HepG2 (cell line): Measurements from ENCODE around the gene DLX1. TPM values are rescaled to one million over a fixed set of nuclear protein-coding genes. Genes with fewer than 3 reads are reported as not detected.

ENCODE experiments used
- ATAC-seq: fragments of 200-7000 bp; cut with Tn5 transposase; 3 replicates; pipeline ENCODE4 v1.9.1; 2020; ENCODE audit warnings: mild to moderate bottlenecking, moderate library complexity
- BruUV-seq: library from RNA; stranded (reverse); fragments of 400-500 nt; replicated peaks from 2 replicates; lab custom pipeline; 2021; lab: Mats Ljungman, UMichigan
- CTCF ChIA-PET: fragments of 300-600 bp; formaldehyde crosslinking; extraction: SDS; loops from one replicate; lab custom pipeline; 2021; ENCODE audit warnings: low total read pairs, inconsistent platforms, low intra/inter-chr PET ratio; lab: Yijun Ruan, JAX
- POLR2A ChIA-PET: fragments of 350-600 bp; sonication (Branson Sonifier 250); formaldehyde crosslinking; loops from one replicate; lab custom pipeline; 2020; ENCODE audit warnings: antibody characterized with exemption, inconsistent platforms; lab: Yijun Ruan, JAX
- DNase-seq: peaks from one replicate; pipeline ENCODE4 v3.0.0-alpha.2; 2015; ENCODE audit warnings: low spot score
- FAIRE-seq: peaks from 3 replicates; lab custom pipeline; 2011; peaks lifted over from hg19 to GRCh38; lab: Jason Lieb, UNC
- H2AFZ ChIP-seq: one replicate; pipeline ENCODE4 v1.6.1; 2011; ENCODE audit warnings: low read length, inconsistent platforms
- H3K27ac ChIP-seq: fragments of 300-600 bp; 3 replicates; pipeline ENCODE4 v1.8.0; 2011; ENCODE audit warnings: mixed run types, mild to moderate bottlenecking, mixed read lengths, low read length, inconsistent platforms; ENCODE audit not compliant: insufficient read depth; ENCODE audit errors: extremely low read length
- H3K27me3 ChIP-seq, 2 experiments: fragments of 200-600 bp in 1 of 2; 2 replicates in 1 of 2; 3 replicates in 1 of 2; pipeline versions ENCODE4 v1.6.0 to v1.8.0; 2011; ENCODE audit warnings: low read length in 2 of 2, mild to moderate bottlenecking in 2 of 2, moderate library complexity in 2 of 2, inconsistent platforms in 1 of 2; ENCODE audit not compliant: insufficient read depth in 2 of 2, control insufficient read depth in 1 of 2
- H3K36me3 ChIP-seq, 2 experiments: fragments of 200-600 bp in 1 of 2; replicated peaks in 1 of 2; 2 replicates in 1 of 2; 3 replicates in 1 of 2; pipeline versions ENCODE4 v1.5.1 to v1.8.0; 2011; ENCODE audit warnings: low read length in 2 of 2, inconsistent platforms in 1 of 2; ENCODE audit not compliant: insufficient read depth in 2 of 2, control insufficient read depth in 1 of 2
- H3K4me1 ChIP-seq: 2 replicates; pipeline ENCODE4 v1.5.1; 2012; ENCODE audit warnings: low read length, inconsistent platforms; ENCODE audit not compliant: insufficient read depth
- H3K4me2 ChIP-seq: 2 replicates; pipeline ENCODE4 v1.6.0; 2011; ENCODE audit warnings: low read depth, low read length, inconsistent platforms
- H3K4me3 ChIP-seq, 3 experiments: fragments of 200-600 bp in 1 of 3; sonication (generic), shearing (Covaris generic) in 1 of 3; replicated peaks in 1 of 3; 2 replicates each; pipeline ENCODE4 v1.5.1; 2011 to 2016; ENCODE audit warnings: low read length in 3 of 3, inconsistent platforms in 2 of 3, low read depth in 2 of 3, mild to moderate bottlenecking in 2 of 3, control low read depth in 1 of 3, mixed read lengths in 1 of 3; ENCODE audit not compliant: insufficient read depth in 1 of 3
- H3K79me2 ChIP-seq: one replicate; pipeline ENCODE4 v1.6.1; 2011; ENCODE audit warnings: low read length, inconsistent platforms; ENCODE audit not compliant: insufficient read depth
- H3K9ac ChIP-seq: 2 replicates; pipeline ENCODE4 v1.6.0; 2011; ENCODE audit warnings: mild to moderate bottlenecking, low read depth, low read length, inconsistent platforms; ENCODE audit not compliant: insufficient read depth
- H3K9me3 ChIP-seq: 2 replicates; pipeline ENCODE4 v1.5.1; 2012; ENCODE audit warnings: mild to moderate bottlenecking, low read length
- H4K20me1 ChIP-seq: 2 replicates; pipeline ENCODE4 v1.6.0; 2011; ENCODE audit warnings: inconsistent platforms, mild to moderate bottlenecking, low read length, moderate library complexity; ENCODE audit not compliant: insufficient read depth
- AGO2 ChIP-seq: fragments of 200-400 bp; formaldehyde crosslinking; optimal IDR thresholded peaks from 2 replicates; pipeline ENCODE3; 2017; ENCODE audit warnings: mild to moderate bottlenecking, low read depth, low read length, moderate library complexity
- CCDC6 ChIP-seq: sonication (generic); formaldehyde crosslinking; IDR thresholded peaks from 2 replicates; pipeline ENCODE4 v1.8.1; 2022; ENCODE audit warnings: mild to moderate bottlenecking, missing genetic modification reagents, moderate library complexity
- NONO ChIP-seq, 2 experiments: fragments of 450-650 bp in 1 of 2; sonication (generic) in 1 of 2; formaldehyde crosslinking in 1 of 2; IDR thresholded peaks in 1 of 2; conservative IDR thresholded peaks in 1 of 2; 2 replicates each; pipeline versions ENCODE4 v1.6.1 to v1.8.0; 2017 to 2022; ENCODE audit warnings: mild to moderate bottlenecking in 1 of 2, missing genetic modification reagents in 1 of 2, moderate library complexity in 1 of 2
- RAD21 ChIP-seq: fragments of 450-650 bp; formaldehyde crosslinking; IDR thresholded peaks from 2 replicates; pipeline ENCODE4 v1.5.0; 2020; ENCODE audit warnings: mild to moderate bottlenecking
- SALL1 ChIP-seq: sonication (generic); formaldehyde crosslinking; IDR thresholded peaks from 2 replicates; pipeline ENCODE4 v1.8.0; 2022; ENCODE audit warnings: mild to moderate bottlenecking, missing genetic modification reagents
- ZNF605 ChIP-seq: sonication (generic); formaldehyde crosslinking; IDR thresholded peaks from 2 replicates; pipeline ENCODE4 v1.8.0; 2022; ENCODE audit warnings: mild to moderate bottlenecking, missing genetic modification reagents
- ZSCAN12 ChIP-seq: sonication (generic); formaldehyde crosslinking; IDR thresholded peaks from 2 replicates; pipeline ENCODE4 v1.9.0; 2021; ENCODE audit warnings: mild to moderate bottlenecking, missing genetic modification reagents
- WGBS: methylation state at CpG from one replicate; pipeline ENCODE4 v1.1.6; 2017; ENCODE audit warnings: low lambda C conversion rate; 5-methylcytosine and 5-hydroxymethylcytosine counted together
- in situ Hi-C: cut with HindIII; loops from 2 replicates; pipeline ENCODE4 v1.10.0; 2017; ENCODE audit warnings: low pct_unique_long_range_greater_than_20kb; ENCODE audit not compliant: extremely low pct_ligation_motif_present
- intact Hi-C: fragments of 100-400 bp; cut with micrococcal nuclease; formaldehyde crosslinking; loops from one replicate; pipeline ENCODE4 v1.10.0; 2022; ENCODE audit not compliant: unreplicated experiment
- polyA plus RNA-seq, 8 experiments: library from polyadenylated mRNA; depleted of rRNA in 3 of 8; stranded (reverse) in 7 of 8; unstranded in 1 of 8; fragments of >200 nt; fragmentation: Illumina TruSeq in 4 of 8; extraction: Trizol in 4 of 8; gene quantifications; 2 replicates each; pipeline versions ENCODE4 v1.2.1 to v1.2.3, GENCODE V29; 2011 to 2016; ENCODE audit warnings: low read depth in 4 of 8, missing spikeins in 1 of 8, mixed read lengths in 1 of 8; ENCODE audit not compliant: insufficient read depth in 1 of 8
- total RNA-seq, 5 experiments: library from RNA; depleted of rRNA; stranded (reverse); fragments of >200 nt; fragmentation: Illumina TruSeq; extraction: Trizol; gene quantifications; 2 replicates each; pipeline ENCODE4 v1.2.3, GENCODE V29; 2016; ENCODE audit warnings: low read depth in 1 of 5
- TF ChIP-seq, protein P1 (sequence below): sonication (generic); formaldehyde crosslinking; IDR thresholded peaks from 2 replicates; pipeline ENCODE4 v1.4.0; 2020; ENCODE audit warnings: missing genetic modification reagents
- TF ChIP-seq, protein P2 (sequence below): IDR thresholded peaks from 2 replicates; pipeline ENCODE4 v1.6.1; 2012; ENCODE audit warnings: inconsistent platforms
- TF ChIP-seq, protein P3 (sequence below): sonication (generic); formaldehyde crosslinking; IDR thresholded peaks from 2 replicates; pipeline ENCODE4 v1.4.0; 2020; ENCODE audit warnings: mild to moderate bottlenecking, missing genetic modification reagents
- TF ChIP-seq, protein P4 (sequence below): sonication (generic); formaldehyde crosslinking; IDR thresholded peaks from 2 replicates; pipeline ENCODE4 v1.5.1; 2020; ENCODE audit warnings: mild to moderate bottlenecking, missing genetic modification reagents, moderate library complexity

DLX1 gene
- total and polyA plus RNA-seq, 2 of the 13 experiments (the other 11 are each of a cell fraction or from before 2014, with no cell fraction given): 0.18 to 0.86 TPM

DNA sequence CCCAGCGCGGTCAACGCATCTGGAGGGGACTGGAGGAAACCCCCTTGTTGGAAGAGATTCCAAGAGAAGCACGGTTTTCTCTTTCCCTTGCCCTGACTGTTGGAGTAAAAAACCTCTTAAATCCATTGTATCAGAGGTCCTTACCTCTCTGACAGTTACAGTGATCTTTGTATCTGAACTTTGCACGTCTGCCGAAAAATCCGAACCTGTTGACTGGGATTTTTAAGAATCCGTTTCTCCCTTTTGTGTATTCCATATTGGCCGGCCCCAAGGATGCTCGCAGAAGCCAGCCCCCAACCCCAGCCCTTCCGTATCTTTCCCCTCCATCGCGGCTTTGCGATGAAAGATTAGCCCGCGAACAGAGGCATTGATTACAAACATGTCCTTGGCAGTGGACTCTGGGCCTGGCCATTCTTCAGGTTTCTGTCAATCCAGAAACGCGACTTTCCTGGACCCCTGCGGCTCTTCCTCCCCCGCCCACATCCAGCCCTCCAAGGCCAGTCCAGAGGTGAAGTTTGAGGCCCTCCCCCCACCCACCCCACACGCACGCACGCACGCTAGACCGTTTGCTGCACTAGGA is 4.6 kb upstream of the DLX1 start (continued):
- TF ChIP-seq, protein P1, sequence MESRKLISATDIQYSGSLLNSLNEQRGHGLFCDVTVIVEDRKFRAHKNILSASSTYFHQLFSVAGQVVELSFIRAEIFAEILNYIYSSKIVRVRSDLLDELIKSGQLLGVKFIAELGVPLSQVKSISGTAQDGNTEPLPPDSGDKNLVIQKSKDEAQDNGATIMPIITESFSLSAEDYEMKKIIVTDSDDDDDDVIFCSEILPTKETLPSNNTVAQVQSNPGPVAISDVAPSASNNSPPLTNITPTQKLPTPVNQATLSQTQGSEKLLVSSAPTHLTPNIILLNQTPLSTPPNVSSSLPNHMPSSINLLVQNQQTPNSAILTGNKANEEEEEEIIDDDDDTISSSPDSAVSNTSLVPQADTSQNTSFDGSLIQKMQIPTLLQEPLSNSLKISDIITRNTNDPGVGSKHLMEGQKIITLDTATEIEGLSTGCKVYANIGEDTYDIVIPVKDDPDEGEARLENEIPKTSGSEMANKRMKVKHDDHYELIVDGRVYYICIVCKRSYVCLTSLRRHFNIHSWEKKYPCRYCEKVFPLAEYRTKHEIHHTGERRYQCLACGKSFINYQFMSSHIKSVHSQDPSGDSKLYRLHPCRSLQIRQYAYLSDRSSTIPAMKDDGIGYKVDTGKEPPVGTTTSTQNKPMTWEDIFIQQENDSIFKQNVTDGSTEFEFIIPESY (CRISPR knock-in tag): peak; percentile 72
- 0 out of 2 replicates have a peak, but pooled peaks have one; percentile 17 for TF ChIP-seq SALL1 (CRISPR knock-in tag)
- TF ChIP-seq ZSCAN12 (CRISPR knock-in tag): no peak

DNA sequence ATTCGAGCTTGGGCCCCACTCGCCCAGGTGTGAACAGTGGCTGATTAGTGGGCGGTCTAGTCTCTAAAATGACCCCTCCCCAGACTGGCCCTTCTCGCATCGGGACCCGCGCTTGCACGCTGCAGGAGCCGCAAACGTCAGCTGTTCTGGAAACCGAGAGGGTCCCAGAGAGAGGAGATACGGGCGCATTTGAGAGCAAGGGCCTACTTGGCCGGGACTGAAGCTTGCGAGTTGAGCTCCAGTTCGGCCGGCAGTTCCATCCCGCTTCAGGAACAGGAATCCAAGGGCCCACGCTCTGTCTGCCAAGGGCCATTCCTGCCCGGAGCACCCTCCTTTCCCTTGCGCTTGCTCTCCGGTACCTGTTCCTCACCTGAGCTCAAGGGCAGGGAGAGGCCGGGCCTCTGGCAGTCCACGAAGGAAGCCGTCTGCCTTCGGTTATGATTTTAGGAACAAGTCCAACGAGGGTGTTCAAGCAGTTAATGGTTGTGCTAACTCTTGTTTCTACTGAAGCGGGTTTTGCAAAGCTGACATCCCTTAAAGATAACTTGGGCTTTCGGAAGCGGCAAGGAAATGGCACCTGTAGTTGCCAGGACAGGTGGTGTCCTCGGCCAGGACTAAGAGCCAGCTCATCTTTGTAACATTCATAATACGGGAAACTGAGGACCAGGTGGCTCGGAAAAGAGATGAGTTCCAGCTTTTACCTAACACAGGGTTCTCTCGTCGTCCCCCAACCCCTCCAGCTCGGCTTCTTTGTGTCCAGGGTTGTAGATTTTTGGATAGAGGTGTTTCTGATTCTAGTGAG is 3.9 kb upstream of the DLX1 start:
- POLR2A ChIA-PET: interaction anchor here (0.5 to 2.5 kb wide), 2 partner anchors 25 to 29 kb away, joined by 3 to 9 read pairs; no protein-coding TSS in a partner anchor
- no TSS peak for BruUV-seq
- Histone ChIP-seq H3K9me3 (no peaks in the 10 kb centered on the region), H3K27ac (no peak overlapping the region), H3K9ac (no peak overlapping the region), H2AFZ (no peak overlapping the region), H3K4me2 (peak overlapping the region; percentile 58), H3K36me3 (no peaks in the 10 kb centered on the region), H4K20me1 (peaks cover 3% of the 10 kb centered on the region; the same call in 1 of the 2 replicates), H3K27me3 (peaks cover 7 to 48% of the 10 kb centered on the region in 2 experiments; a peak in 4 of 5 replicates), H3K4me1 (peaks cover 61% of the 10 kb centered on the region), H3K79me2 (no peaks in the 10 kb centered on the region), H3K4me3 (peak overlapping the region in 2 of 3 experiments; percentile 16 to 37; a peak in 2 of 6 replicates)
- no peak for ATAC-seq
- no peak for DNase-seq
- CTCF ChIA-PET: no interaction called here
- WGBS: 77% methylated on average over 36 of the region's 36 CpGs
- intact Hi-C loops: no loop called here
- FAIRE-seq: no peak
- in situ Hi-C loops: no loop called here
- TF ChIP-seq, protein P2, sequence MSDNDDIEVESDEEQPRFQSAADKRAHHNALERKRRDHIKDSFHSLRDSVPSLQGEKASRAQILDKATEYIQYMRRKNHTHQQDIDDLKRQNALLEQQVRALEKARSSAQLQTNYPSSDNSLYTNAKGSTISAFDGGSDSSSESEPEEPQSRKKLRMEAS: 0 out of 2 replicates have a peak, but pooled peaks have one; percentile 23
- peak; percentile 10; the same call in 1 of the 2 replicates for TF ChIP-seq CCDC6 (CRISPR knock-in tag)
- TF ChIP-seq, protein P3, sequence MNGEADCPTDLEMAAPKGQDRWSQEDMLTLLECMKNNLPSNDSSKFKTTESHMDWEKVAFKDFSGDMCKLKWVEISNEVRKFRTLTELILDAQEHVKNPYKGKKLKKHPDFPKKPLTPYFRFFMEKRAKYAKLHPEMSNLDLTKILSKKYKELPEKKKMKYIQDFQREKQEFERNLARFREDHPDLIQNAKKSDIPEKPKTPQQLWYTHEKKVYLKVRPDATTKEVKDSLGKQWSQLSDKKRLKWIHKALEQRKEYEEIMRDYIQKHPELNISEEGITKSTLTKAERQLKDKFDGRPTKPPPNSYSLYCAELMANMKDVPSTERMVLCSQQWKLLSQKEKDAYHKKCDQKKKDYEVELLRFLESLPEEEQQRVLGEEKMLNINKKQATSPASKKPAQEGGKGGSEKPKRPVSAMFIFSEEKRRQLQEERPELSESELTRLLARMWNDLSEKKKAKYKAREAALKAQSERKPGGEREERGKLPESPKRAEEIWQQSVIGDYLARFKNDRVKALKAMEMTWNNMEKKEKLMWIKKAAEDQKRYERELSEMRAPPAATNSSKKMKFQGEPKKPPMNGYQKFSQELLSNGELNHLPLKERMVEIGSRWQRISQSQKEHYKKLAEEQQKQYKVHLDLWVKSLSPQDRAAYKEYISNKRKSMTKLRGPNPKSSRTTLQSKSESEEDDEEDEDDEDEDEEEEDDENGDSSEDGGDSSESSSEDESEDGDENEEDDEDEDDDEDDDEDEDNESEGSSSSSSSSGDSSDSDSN (CRISPR knock-in tag): 0 out of 2 replicates have a peak, but pooled peaks have one; percentile 18
- no peak for TF ChIP-seq NONO (IDR thresholded peaks at IDR 0.05)
- TF ChIP-seq NONO (CRISPR knock-in tag; conservative IDR thresholded peaks at IDR 0.05): no peak
- peak; percentile 74 for TF ChIP-seq AGO2
- TF ChIP-seq RAD21 (CRISPR knock-in tag): no peak
- TF ChIP-seq, protein P4, sequence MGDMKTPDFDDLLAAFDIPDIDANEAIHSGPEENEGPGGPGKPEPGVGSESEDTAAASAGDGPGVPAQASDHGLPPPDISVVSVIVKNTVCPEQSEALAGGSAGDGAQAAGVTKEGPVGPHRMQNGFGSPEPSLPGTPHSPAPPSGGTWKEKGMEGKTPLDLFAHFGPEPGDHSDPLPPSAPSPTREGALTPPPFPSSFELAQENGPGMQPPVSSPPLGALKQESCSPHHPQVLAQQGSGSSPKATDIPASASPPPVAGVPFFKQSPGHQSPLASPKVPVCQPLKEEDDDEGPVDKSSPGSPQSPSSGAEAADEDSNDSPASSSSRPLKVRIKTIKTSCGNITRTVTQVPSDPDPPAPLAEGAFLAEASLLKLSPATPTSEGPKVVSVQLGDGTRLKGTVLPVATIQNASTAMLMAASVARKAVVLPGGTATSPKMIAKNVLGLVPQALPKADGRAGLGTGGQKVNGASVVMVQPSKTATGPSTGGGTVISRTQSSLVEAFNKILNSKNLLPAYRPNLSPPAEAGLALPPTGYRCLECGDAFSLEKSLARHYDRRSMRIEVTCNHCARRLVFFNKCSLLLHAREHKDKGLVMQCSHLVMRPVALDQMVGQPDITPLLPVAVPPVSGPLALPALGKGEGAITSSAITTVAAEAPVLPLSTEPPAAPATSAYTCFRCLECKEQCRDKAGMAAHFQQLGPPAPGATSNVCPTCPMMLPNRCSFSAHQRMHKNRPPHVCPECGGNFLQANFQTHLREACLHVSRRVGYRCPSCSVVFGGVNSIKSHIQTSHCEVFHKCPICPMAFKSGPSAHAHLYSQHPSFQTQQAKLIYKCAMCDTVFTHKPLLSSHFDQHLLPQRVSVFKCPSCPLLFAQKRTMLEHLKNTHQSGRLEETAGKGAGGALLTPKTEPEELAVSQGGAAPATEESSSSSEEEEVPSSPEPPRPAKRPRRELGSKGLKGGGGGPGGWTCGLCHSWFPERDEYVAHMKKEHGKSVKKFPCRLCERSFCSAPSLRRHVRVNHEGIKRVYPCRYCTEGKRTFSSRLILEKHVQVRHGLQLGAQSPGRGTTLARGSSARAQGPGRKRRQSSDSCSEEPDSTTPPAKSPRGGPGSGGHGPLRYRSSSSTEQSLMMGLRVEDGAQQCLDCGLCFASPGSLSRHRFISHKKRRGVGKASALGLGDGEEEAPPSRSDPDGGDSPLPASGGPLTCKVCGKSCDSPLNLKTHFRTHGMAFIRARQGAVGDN (CRISPR knock-in tag): peak; percentile 45
- peak; percentile 26; the same call in 1 of the 2 replicates for TF ChIP-seq ZNF605
